Heart left ventricle (tissue), 16 donors: ENCODE measurements around the gene TAGLN. TPM values are rescaled to one million over a fixed set of nuclear protein-coding genes. Genes with fewer than 3 reads are reported as not detected.

ENCODE experiments used
- ATAC-seq, 4 donors: fragments of 200-7000 bp; cut with Tn5 transposase; one replicate each; pipeline ENCODE4 v1.9.1; 2020 to 2022; ENCODE audit warnings: moderate library complexity in 4 of 4, mild to moderate bottlenecking in 3 of 4, moderate number of reproducible peaks in 1 of 4
- DNase-seq, 5 donors: peaks; one replicate each; pipeline ENCODE4 v3.0.0-alpha.2; 2020
- H3K27ac ChIP-seq, 12 donors: fragments of 200-600 bp; sonication (generic) in 4 of 12; one replicate each; pipeline versions ENCODE4 v1.5.0 to v1.8.0; 2016 to 2022; ENCODE audit warnings: mild to moderate bottlenecking in 2 of 12
- H3K27me3 ChIP-seq, 9 donors: fragments of 200-600 bp; sonication (generic) in 2 of 9; one replicate each; pipeline versions ENCODE4 v1.5.1 to v1.8.0; 2016 to 2022; ENCODE audit warnings: mild to moderate bottlenecking in 3 of 9
- H3K36me3 ChIP-seq, 9 donors: fragments of 200-600 bp; sonication (generic) in 2 of 9; one replicate each; pipeline versions ENCODE4 v1.5.0 to v1.8.0; 2018 to 2022; ENCODE audit warnings: mild to moderate bottlenecking in 2 of 9
- H3K4me1 ChIP-seq, 12 donors: fragments of 200-600 bp; sonication (generic) in 4 of 12; one replicate each; pipeline versions ENCODE4 v1.5.0 to v1.8.0; 2016 to 2022; ENCODE audit warnings: mild to moderate bottlenecking in 3 of 12
- H3K4me3 ChIP-seq, 12 donors: fragments of 200-600 bp; sonication (generic) in 4 of 12; one replicate each; pipeline versions ENCODE4 v1.5.0 to v1.8.0; 2017 to 2022; ENCODE audit warnings: mild to moderate bottlenecking in 9 of 12, moderate library complexity in 4 of 12
- H3K9me3 ChIP-seq, 12 donors: fragments of 200-600 bp; sonication (generic) in 4 of 12; one replicate each; pipeline versions ENCODE4 v1.5.0 to v1.8.0; 2016 to 2022; ENCODE audit warnings: mild to moderate bottlenecking in 1 of 12
- CTCF ChIP-seq, 12 donors: fragments of 200-600 bp; sonication (generic) in 4 of 12; IDR thresholded peaks; one replicate each; pipeline versions ENCODE4 v1.5.0 to v1.8.0; 2018 to 2022; ENCODE audit warnings: antibody characterized with exemption in 12 of 12, mild to moderate bottlenecking in 5 of 12
- POLR2A ChIP-seq, 2 donors: fragments of 450-650 bp; IDR thresholded peaks; one replicate each; pipeline ENCODE4 v1.6.1; 2017; ENCODE audit warnings: antibody characterized with exemption in 2 of 2, mild to moderate bottlenecking in 2 of 2, moderate library complexity in 2 of 2
- WGBS, 4 donors: extraction: QIAGEN DNeasy Blood & Tissue Kit in 2 of 4; methylation state at CpG; one replicate each; pipeline versions ENCODE4 v1.1.5 to v1.1.7; 2013 to 2018; 5-methylcytosine and 5-hydroxymethylcytosine counted together
- intact Hi-C, 10 donors: fragments of 100-400 bp; cut with DNase I; formaldehyde crosslinking; loops; one replicate each; pipeline versions ENCODE4 v1.11.1 to v1.14.2; 2022
- polyA plus RNA-seq, 2 donors: library from polyadenylated mRNA; stranded (reverse); fragments of 200-250 nt; gene quantifications; one replicate each; pipeline ENCODE4 v1.2.3, GENCODE V29; 2013
- total RNA-seq, 9 donors: library from RNA; depleted of rRNA in 2 of 9; stranded (reverse); fragments of >200 nt in 2 of 9; fragmentation: NEBNext Ultra II Directional in 3 of 9; extraction: Animal tissue kit (Norgen Biotek cat#: 25700) in 3 of 9; gene quantifications; one replicate each; pipeline versions ENCODE4 v1.1.0 to v1.2.4, GENCODE V29; 2016 to 2023
- donor health status: ischemic (EF 13 %, LVEDD 7.1; RV severe dilation, severe dysfunction).
- donor health status: healthy with polysubstance abuse.
- donor health status: DM: no; HTN: yes; CAD: no.
- donor health status: DM: no; HTN: no; CAD: no.
- donor health status: ischemic (EF 25% LVEDD 6.9; RV normal size, moderate dysfunction).
- donor health status: ischemic (EF 25% LVEDD 5.7; RV mildly dilated, moderate dysfunction).
- donor health status: healthy.
- donor health status: DM: yes; HTN: yes; CAD: no.
- donor health status: ischemic (EF 35%, LVEDD 5.7; RV mildly dilated, moderate dysfunction).
- donor health status: nonischemic (EF 11% LVEDD 7.7; RV severe dilation, severe dysfunction).
- donor health status: DM: yes; HTN: yes; CAD: no.
- donor health status: PGD.
- donor health status: ischemic (EF 29% LVEDD 5.4; RV normal size, mild dysfunction).
- donor health status: nonischemic (EF 23%, LVEDD 6.1; RV moderate dilation, normal function).

Gene TAGLN
- total and polyA plus RNA-seq, 11 donors: 63.7 to 399 (median 187) TPM

- H3K27me3 ChIP-seq: no peaks in the 10 kb centered on the region
- no peaks in the 10 kb centered on the region for H3K9me3 ChIP-seq
- intact Hi-C loops: no loop called here
- H3K4me3 ChIP-seq: no peak overlapping the region
- peaks cover 0 to 13% (median 0%) of the 10 kb centered on the region in 12 donors for H3K4me1 ChIP-seq
- ATAC-seq (no peak), DNase-seq (peak in 1 of 5 donors; percentile 25)
- 90 to 95% (median 92%) methylated on average over 24 to 26 of the region's 26 CpGs for WGBS, 4 donors
- peaks cover 0 to 96% (median 88%) of the 10 kb centered on the region in 9 donors for H3K36me3 ChIP-seq
- no peak overlapping the region for H3K27ac ChIP-seq
- TF ChIP-seq POLR2A (IDR thresholded peaks at IDR 0.05): no peak
- TF ChIP-seq CTCF (IDR thresholded peaks at IDR 0.05): no peak
Observed at GRCh38 chr11:117191680-117192400, 7.3 kb upstream of the TAGLN start.

- peak in 1 of 5 donors; percentile 22 for DNase-seq
- 95 to 97% (median 96%) methylated on average over 11 to 17 of the region's 17 CpGs for WGBS, 4 donors
- ATAC-seq: no peak
- H3K4me1 ChIP-seq: peaks cover 0 to 12% (median 0%) of the 10 kb centered on the region in 12 donors
- TF ChIP-seq CTCF (IDR thresholded peaks at IDR 0.05): no peak
- TF ChIP-seq POLR2A (IDR thresholded peaks at IDR 0.05): no peak
- no peak overlapping the region for H3K4me3 ChIP-seq
- H3K9me3 ChIP-seq: no peaks in the 10 kb centered on the region
- H3K27ac ChIP-seq: no peak overlapping the region
- no peaks in the 10 kb centered on the region for H3K27me3 ChIP-seq
- H3K36me3 ChIP-seq: peaks cover 0 to 96% (median 84%) of the 10 kb centered on the region in 9 donors
- intact Hi-C loops: no loop called here
Observed at GRCh38 chr11:117192401-117192875, 6.7 kb upstream of the TAGLN start.

- Histone ChIP-seq H3K4me1 (peaks cover 0 to 20% (median 5%) of the 10 kb centered on the region in 12 donors), H3K36me3 (peaks cover 0 to 87% (median 74%) of the 10 kb centered on the region in 9 donors), H3K4me3 (no peak overlapping the region), H3K27ac (no peak overlapping the region), H3K27me3 (no peaks in the 10 kb centered on the region), H3K9me3 (no peaks in the 10 kb centered on the region)
- ATAC-seq: no peak
- TF ChIP-seq CTCF (IDR thresholded peaks at IDR 0.05) (no peak), POLR2A (IDR thresholded peaks at IDR 0.05) (no peak)
- WGBS, 4 donors: 95 to 97% (median 96%) methylated on average over 14 to 15 of the region's 15 CpGs
- intact Hi-C loops: no loop called here
- DNase-seq: peak in 1 of 5 donors; percentile 16
Observed at GRCh38 chr11:117193130-117194020, 5.8 kb upstream of the TAGLN start.

- Histone ChIP-seq H3K9me3 (no peaks in the 10 kb centered on the region), H3K4me3 (no peak overlapping the region), H3K36me3 (peaks cover 0 to 78% (median 65%) of the 10 kb centered on the region in 9 donors), H3K4me1 (peaks cover 0 to 20% (median 13%) of the 10 kb centered on the region in 12 donors), H3K27ac (no peak overlapping the region), H3K27me3 (no peaks in the 10 kb centered on the region)
- 77 to 88% (median 84%) methylated on average over 5 of the region's 5 CpGs for WGBS, 4 donors
- ATAC-seq: no peak
- peak in 1 of 5 donors; percentile 5 for DNase-seq
- TF ChIP-seq POLR2A (IDR thresholded peaks at IDR 0.05): no peak
- no peak for TF ChIP-seq CTCF (IDR thresholded peaks at IDR 0.05)
- intact Hi-C loops: no loop called here
Observed at GRCh38 chr11:117194267-117194666, 4.9 kb upstream of the TAGLN start.
